ENCODE measurements around the gene SCYGR7.
A peak's percentile ranks its signal among the peaks of the same experiment; 100 is the strongest.

The SCYGR7 gene

DNA sequence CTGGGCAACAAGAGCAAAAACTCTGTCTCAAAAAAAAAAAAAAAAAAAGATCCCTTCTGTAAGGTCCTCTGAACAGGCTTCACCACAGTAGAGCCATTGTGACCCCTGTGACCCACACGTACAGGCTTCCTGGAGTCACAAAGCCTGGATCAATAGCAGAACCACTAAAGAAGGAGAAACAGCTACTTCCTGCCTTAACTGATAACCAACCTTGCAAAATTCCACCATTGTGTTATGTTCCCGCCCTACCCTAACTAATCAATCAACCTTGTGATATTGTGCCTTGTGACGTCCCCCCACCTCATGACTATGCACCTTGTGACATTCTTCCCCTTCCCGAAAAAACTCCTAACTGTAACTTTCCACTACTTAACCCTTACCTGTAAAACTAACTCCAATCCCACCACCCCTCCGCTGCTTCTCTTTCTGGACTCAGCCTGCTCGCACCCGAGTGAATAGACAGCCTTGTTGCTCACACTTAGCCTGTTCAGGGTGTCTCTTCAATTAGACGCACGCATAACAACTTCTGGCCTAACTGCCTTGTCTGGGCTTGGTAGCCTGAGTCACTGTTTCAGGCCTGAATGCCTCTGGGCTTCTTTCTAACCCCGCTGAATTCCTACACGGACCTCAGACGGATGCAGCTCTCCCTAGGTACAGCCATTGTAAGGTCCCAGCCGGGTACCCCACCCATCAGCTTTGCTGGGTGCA, 31.4 kb downstream of the SCYGR7 start:
- no peak for DNase-seq

DNA sequence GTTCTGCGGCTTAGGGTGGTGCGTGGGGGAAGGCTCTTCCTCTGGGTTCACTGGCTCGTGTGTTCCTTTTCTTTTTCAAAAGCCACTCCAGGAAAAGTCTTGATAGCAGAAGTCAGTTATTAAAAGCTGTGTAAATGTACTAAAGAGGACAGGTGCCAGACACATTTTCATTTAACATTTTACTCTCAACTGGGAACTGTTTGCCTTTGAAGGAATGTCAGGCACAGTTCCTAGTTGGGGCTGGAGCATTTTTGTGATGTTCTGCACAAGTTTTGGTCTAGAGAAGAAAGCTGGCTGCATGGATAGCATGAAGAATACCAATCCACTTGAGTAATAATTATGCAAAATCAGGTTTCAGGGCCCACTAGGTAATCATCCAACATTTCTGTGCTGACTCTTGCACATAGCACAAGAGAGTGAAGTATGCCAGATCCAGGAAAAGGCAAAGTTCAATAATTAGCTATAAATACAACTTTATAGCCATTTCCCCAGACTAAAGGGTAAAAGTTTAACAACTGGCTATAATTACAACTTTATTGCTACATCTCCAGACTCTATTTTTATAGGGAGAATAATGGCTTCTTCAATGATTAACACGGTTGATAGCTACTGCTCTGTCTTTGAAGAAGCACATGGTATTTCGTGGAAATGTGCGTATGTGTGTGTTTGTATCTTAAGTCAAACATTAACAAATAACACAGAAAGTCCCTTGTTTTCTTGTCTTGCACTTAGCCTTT, 33.8 kb downstream of the SCYGR7 start:
- DNase-seq = no peak

DNA sequence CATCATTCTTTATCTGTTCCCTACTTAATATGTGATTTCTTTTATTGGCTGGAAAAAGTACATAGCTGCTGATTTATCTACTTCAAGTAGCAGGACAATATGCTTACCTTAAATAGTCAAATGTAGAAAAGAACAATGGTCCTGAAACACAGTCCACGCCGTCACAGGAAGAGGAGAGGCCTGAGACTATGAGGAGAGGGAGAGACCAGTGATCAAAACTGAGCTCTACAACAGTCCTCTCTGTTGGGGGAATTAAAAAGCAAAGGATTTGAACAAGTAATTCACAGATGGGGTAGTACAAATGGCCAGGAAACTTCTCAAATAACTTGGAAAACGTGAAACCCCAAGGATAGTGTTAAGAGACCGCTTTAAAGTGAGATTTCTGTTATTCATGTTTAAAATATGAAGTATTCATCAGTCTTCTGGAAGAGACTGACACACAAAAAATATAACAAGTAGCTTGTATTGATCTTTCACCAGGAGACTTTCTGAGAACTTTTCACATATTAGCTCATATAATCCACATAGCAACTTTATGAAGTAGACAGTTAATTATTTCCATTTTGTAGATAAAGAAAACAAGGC, 37.7 kb downstream of the SCYGR7 start:
- DNase-seq = no peak

DNA sequence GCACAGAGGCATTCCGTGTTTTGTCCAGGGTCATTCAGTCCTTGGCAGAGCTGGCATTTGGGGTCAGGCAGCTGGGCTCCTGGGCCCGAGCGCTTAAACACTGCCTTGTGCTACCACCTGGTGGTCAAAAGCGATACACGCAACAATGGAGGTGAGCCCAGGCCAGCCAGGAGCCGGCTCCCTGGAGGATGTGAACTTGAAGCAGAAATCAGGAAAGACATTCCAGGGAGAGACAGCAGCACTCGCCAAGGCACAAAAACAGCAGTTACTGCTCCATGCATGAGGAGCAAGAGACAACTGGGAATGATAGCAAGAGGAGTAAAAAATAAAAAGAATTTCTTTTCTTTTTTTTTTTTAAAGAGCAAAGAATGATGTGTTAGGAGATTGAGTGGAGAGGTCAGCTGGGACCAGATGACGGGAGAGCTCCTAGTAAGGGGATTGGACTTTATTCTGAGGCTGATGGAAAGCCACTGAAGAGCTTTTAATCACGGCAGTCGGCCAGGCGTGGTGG, 38.3 kb downstream of the SCYGR7 start:
- peak; percentile 38 to 52 for DNase-seq

DNA sequence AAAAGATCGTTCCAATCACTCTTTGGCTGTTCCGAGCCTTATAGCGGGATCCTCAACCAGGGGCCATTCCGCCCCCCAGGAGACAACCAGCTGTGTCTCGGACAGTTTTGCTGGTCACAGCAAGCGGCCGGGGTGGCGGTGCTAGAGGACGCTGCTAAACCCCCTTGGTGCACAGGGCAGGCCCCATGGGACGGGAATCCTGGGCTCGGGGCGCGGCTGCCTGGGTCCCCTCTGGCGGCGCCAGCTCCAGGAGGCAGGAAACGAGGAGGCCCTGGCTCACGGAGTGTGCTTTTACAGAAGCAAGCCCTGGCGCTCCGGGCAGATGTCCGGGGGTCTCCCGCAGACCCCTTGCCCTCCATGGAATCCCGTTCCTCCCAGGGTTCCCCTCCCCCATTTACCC, 39.7 kb downstream of the SCYGR7 start:
- no peak for DNase-seq

DNA sequence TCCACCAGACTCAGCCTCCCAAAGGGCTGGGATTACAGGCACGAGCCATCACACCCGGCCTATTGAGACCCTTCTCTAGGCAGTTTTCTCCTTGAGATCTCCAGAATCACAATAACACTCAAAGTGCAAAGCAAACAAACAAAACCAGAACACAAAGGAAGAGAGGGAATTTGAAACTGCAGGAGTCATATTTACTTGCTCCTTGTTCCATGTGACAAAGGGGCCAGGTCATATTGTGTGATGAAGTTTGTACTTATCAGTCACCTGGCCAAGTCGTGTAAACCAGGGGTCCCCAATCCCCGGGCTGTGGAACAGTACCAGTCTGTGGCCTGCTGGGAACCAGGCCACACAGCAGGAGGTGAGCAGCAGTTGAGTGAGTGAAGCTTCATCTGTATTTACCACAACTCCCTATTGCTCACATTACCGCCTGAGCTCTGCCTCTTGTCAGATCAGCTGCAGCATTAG, 44.1 kb downstream of the SCYGR7 start:
- no peak for DNase-seq

DNA sequence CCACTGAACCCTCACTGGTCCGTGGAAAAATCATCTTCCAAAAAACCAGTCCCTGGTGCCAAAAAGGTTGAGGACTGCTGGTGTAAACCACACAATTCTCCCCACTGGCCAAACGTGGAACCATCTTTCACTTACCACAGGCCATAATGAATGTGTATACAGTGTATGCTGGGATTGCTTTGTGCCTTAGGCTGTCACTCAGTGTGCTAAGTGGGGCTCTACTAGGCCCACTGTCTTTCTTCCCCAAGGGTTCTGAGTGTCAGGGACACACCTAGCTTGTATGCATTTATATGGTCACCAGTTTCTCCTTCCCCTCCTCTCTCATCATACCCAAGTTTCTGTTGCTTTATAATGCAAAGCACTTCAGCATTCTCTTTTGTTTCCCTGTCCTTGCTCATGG, 44.8 kb downstream of the SCYGR7 start:
- no peak for DNase-seq

DNA sequence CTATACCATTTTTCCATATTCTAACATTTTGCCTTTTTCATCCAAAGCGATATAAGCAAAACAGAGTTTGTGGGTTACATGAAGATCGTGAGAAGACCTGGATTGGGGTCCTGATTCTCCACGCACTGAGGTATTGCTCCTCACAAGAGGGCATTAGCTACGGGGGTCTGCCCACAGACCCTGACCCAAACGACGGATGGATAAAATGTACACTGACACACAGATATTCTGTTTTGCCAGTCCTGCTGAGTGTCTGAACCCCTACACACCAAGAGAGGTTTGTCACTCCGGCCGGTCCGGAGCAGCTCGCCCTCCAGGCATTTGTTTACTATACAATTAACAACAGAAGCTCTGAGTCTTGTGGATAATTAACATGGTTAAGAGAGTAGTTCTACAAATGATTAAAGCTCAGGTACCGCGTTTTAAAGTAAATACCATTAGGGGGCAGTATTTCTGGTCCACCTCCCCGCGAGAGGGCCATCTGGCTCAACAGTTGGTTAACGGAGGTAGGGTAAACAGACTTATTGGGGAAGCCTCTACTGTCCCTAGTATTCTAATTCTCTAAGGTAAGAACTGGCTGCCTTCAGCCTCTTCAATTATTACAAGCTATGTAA, 46.0 kb downstream of the SCYGR7 start:
- DNase-seq = no peak

DNA sequence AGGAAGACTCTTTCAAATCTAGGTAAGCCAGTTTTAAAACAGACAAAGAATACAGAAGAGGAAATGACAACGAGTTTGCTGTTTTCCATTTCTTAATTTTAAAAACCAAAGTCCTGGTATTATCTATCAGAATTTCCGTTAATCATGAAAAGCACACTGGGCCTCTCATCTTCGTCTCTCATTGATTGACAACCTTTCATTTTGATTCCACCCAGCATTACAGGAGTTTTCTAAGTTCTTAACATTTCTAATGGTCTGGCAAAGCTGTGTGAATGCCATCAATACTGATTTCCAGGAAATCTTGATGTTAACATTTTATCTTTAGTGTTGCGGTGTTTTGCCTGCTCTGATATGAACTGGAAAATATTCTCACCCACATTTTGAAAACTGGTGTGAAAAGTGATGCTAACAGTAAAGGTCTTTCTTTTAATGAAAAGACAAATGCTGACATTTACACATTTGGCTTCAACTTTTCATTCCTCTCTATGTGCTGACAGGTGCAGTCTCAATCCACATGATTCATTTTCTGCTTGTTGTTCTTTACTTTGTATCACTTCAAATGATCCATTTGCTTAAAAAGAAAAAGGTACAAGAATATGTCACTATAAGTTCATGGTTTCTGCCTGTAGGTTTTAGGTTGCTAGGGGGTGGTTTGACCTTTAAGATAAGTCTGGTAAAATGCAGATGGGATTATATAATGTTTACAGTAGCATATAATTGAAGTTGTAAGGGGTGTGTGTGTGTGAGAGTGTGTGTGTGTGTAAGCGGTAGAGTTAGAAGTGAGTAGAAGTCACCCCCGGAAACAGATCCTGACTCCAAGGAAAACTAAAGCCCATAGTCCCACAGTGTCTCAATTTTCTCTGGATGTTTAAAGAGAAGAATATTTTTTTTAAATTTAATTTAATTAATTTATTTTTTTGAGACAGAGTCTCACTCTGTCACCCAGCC, 47.0 kb downstream of the SCYGR7 start:
- no peak for DNase-seq

Measured in AML-193 (cell line).